ENCODE results near the gene NDUFV2. TPM values are rescaled to one million over a fixed set of nuclear protein-coding genes. Genes with fewer than 3 reads are reported as not detected.

Gene NDUFV2
- total RNA-seq, 1 donor from 2014 or later, result 97.7 TPM

- Mint-ChIP-seq H3K9me3 (ENCODE audit: unreplicated experiment) (peaks cover 9% of the 10 kb centered on the region), H3K4me1 (ENCODE audit: unreplicated experiment) (peaks cover 3% of the 10 kb centered on the region), H3K36me3 (ENCODE audit: unreplicated experiment) (peaks cover 20% of the 10 kb centered on the region), H3K4me3 (ENCODE audit: unreplicated experiment) (no peak overlapping the region), H3K27ac (ENCODE audit: unreplicated experiment) (no peak overlapping the region), H3K27me3 (ENCODE audit: unreplicated experiment) (no peaks in the 10 kb centered on the region)
- TF ChIP-seq, protein P1, sequence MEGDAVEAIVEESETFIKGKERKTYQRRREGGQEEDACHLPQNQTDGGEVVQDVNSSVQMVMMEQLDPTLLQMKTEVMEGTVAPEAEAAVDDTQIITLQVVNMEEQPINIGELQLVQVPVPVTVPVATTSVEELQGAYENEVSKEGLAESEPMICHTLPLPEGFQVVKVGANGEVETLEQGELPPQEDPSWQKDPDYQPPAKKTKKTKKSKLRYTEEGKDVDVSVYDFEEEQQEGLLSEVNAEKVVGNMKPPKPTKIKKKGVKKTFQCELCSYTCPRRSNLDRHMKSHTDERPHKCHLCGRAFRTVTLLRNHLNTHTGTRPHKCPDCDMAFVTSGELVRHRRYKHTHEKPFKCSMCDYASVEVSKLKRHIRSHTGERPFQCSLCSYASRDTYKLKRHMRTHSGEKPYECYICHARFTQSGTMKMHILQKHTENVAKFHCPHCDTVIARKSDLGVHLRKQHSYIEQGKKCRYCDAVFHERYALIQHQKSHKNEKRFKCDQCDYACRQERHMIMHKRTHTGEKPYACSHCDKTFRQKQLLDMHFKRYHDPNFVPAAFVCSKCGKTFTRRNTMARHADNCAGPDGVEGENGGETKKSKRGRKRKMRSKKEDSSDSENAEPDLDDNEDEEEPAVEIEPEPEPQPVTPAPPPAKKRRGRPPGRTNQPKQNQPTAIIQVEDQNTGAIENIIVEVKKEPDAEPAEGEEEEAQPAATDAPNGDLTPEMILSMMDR (IDR thresholded peaks at IDR 0.05), result no peak
- DNase-seq (ENCODE audit: extremely low spot score, unreplicated experiment), result no peak
Observed at GRCh38 chr18:9178557-9178956, 76.1 kb downstream of the NDUFV2 start.

DNA sequence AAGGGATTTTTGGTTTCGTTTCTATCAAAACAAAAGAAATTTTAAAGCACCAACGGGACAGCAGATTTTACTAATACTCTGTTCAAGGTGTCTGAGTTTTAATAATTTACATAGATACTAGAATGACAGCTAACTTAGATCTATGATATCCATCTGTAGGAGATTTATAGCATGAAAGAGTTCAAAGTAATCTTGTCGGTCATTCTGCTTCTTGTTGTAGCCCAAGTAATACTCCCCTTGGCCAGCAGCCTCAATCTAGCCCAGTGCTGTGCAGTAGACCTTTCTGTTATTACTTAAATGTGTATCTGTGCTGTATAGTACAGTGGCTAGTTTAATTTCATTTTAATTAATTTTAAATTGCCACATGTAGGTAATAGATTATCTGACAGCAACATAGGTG, 78.8 kb downstream of the NDUFV2 start:
- Mint-ChIP-seq H3K36me3 (ENCODE audit: unreplicated experiment) (peaks cover 39% of the 10 kb centered on the region), H3K27me3 (ENCODE audit: unreplicated experiment) (no peaks in the 10 kb centered on the region), H3K9me3 (ENCODE audit: unreplicated experiment) (peaks cover 12% of the 10 kb centered on the region), H3K4me3 (ENCODE audit: unreplicated experiment) (no peak overlapping the region), H3K27ac (ENCODE audit: unreplicated experiment) (no peak overlapping the region), H3K4me1 (ENCODE audit: unreplicated experiment) (peaks cover 14% of the 10 kb centered on the region)
- TF ChIP-seq, protein P1 (IDR thresholded peaks at IDR 0.05), result no peak
- no peak for DNase-seq (ENCODE audit: extremely low spot score, unreplicated experiment)

- peaks cover 40% of the 10 kb centered on the region for H3K36me3 Mint-ChIP-seq (ENCODE audit: unreplicated experiment)
- no peak overlapping the region for H3K4me3 Mint-ChIP-seq (ENCODE audit: unreplicated experiment)
- no peaks in the 10 kb centered on the region for H3K27me3 Mint-ChIP-seq (ENCODE audit: unreplicated experiment)
- no peak for DNase-seq (ENCODE audit: extremely low spot score, unreplicated experiment)
- H3K9me3 Mint-ChIP-seq (ENCODE audit: unreplicated experiment), result peaks cover 12% of the 10 kb centered on the region
- TF ChIP-seq, protein P1 (IDR thresholded peaks at IDR 0.05), result no peak
- peaks cover 13% of the 10 kb centered on the region for H3K4me1 Mint-ChIP-seq (ENCODE audit: unreplicated experiment)
- H3K27ac Mint-ChIP-seq (ENCODE audit: unreplicated experiment), result no peak overlapping the region
Observed at GRCh38 chr18:9182852-9183399, 80.4 kb downstream of the NDUFV2 start.

Other genes with a start within 250 kb of the NDUFV2 start
- gene ANKRD12, start 34.1 kb downstream of the NDUFV2 start, total RNA-seq, result 33.1 and 40.0 TPM in 2 replicates
- gene TWSG1, start 232.1 kb downstream of the NDUFV2 start, total RNA-seq, result 69.8 and 71.9 TPM in 2 replicates

Data from osteocyte (in vitro differentiated cells).